CD4-positive, alpha-beta T cell (primary cell): ENCODE measurements around the gene SDK1. TPM values are rescaled to one million over a fixed set of nuclear protein-coding genes. Genes with fewer than 3 reads are reported as not detected.

Experiments
- ATAC-seq: fragments of 200-7000 bp; cut with Tn5 transposase; one replicate; pipeline ENCODE4 v1.10.0; 2022; ENCODE audit warnings: mild to moderate bottlenecking; ENCODE audit not compliant: poor library complexity
- CTCF ChIA-PET: fragments of 350-600 bp; sonication (Branson Sonifier 250); formaldehyde crosslinking; loops from one replicate; lab custom pipeline; 2021; ENCODE audit warnings: antibody characterized with exemption, inconsistent platforms; lab: Charles Lee
- POLR2A ChIA-PET: fragments of 350-600 bp; sonication (Branson Sonifier 250); formaldehyde crosslinking; loops from one replicate; lab custom pipeline; 2021; ENCODE audit warnings: antibody characterized with exemption, inconsistent platforms; lab: Charles Lee
- DNase-seq, 14 experiments: peaks; one replicate each; pipeline ENCODE4 v3.0.0-alpha.2; 2013 to 2020; ENCODE audit warnings: mixed read lengths in 2 of 14
- H3K27ac ChIP-seq, 2 donors: one replicate each; pipeline versions ENCODE4 v1.5.1 to v1.7.0; 2013; ENCODE audit warnings: low read length in 2 of 2, low read depth in 1 of 2, mild to moderate bottlenecking in 1 of 2
- H3K27me3 ChIP-seq, 2 experiments: 1 replicate in 1 of 2; 2 replicates in 1 of 2; pipeline versions ENCODE4 v1.6.1 to v1.7.0; 2013; ENCODE audit warnings: low read length in 2 of 2, control low read depth in 1 of 2, mild to moderate bottlenecking in 1 of 2, moderate library complexity in 1 of 2; ENCODE audit not compliant: insufficient read depth in 2 of 2, control insufficient read depth in 1 of 2
- H3K36me3 ChIP-seq: one replicate; pipeline ENCODE4 v1.6.1; 2013; ENCODE audit warnings: low read length, control low read depth; ENCODE audit not compliant: insufficient read depth
- H3K4me1 ChIP-seq: one replicate; pipeline ENCODE4 v1.6.1; 2013; ENCODE audit warnings: low read length, control low read depth; ENCODE audit not compliant: insufficient read depth
- H3K4me3 ChIP-seq: one replicate; pipeline ENCODE4 v1.5.1; 2013; ENCODE audit warnings: mild to moderate bottlenecking, low read length, moderate library complexity
- H3K9me3 ChIP-seq, 2 experiments: 1 replicate in 1 of 2; 2 replicates in 1 of 2; pipeline versions ENCODE4 v1.6.1 to v1.7.0; 2013; ENCODE audit warnings: low read length in 2 of 2, mild to moderate bottlenecking in 2 of 2, control low read depth in 1 of 2, moderate library complexity in 1 of 2; ENCODE audit not compliant: control insufficient read depth in 1 of 2, insufficient read depth in 1 of 2
- H3K27ac Mint-ChIP-seq: one replicate; pipeline ENCODE4 v1.8.0; 2020; ENCODE audit warnings: mixed read lengths
- H3K27me3 Mint-ChIP-seq: one replicate; pipeline ENCODE4 v1.8.0; 2021; ENCODE audit warnings: mixed read lengths
- H3K36me3 Mint-ChIP-seq: one replicate; pipeline ENCODE4 v1.8.0; 2021; ENCODE audit warnings: low read depth, mixed read lengths
- H3K4me1 Mint-ChIP-seq: one replicate; pipeline ENCODE4 v1.8.0; 2021; ENCODE audit warnings: low read depth, mixed read lengths
- H3K4me3 Mint-ChIP-seq: one replicate; pipeline ENCODE4 v1.8.0; 2020; ENCODE audit warnings: mild to moderate bottlenecking, mixed read lengths
- H3K9me3 Mint-ChIP-seq: one replicate; pipeline ENCODE4 v1.8.0; 2020; ENCODE audit warnings: mixed read lengths
- intact Hi-C, 2 experiments: fragments of 100-400 bp; cut with DNase I in 1 of 2; cut with micrococcal nuclease in 1 of 2; formaldehyde crosslinking; loops; one replicate each; pipeline versions ENCODE4 v1.15.1 to v1.9.0; 2023 to 2025; cut with DNase I, micrococcal nuclease
- total RNA-seq, 174 experiments: library from RNA in 2 of 174; stranded (reverse) in 2 of 174; gene quantifications; one replicate each; pipeline ENCODE4 v1.2.3 and lab custom pipeline; 2021 to 2026
- TF ChIP-seq, protein P1 (sequence below): fragments of 200-600 bp; IDR thresholded peaks from one replicate; pipeline ENCODE4 v1.8.0; 2022; ENCODE audit warnings: antibody characterized with exemption, mild to moderate bottlenecking

Gene SDK1
- total RNA-seq, 2 experiments from 2014 or later, result 1.1 to 1.3 TPM

DNA sequence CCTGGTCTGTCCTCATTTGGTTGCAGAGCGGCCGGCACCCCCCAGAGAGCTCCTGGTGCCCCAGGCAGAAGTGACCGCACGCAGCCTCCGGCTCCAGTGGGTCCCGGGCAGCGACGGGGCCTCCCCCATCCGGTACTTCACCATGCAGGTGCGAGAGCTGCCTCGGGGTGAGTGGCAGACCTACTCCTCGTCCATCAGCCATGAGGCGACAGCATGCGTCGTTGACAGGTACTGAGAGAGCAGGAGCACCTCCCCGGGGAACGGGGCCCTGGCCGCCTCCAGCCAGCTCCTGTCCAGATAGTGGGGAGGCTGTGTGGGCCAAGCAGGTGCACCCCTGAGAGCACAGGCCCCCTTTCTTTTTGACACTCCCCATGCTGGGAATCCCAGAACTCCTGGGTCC is 848.2 kb downstream of the SDK1 start:
- Histone ChIP-seq H3K4me1 (no peaks in the 10 kb centered on the region), H3K4me3 (no peak overlapping the region), H3K27me3 (no peaks in the 10 kb centered on the region), H3K9me3 (peaks cover 0 to 6% of the 10 kb centered on the region in 2 experiments), H3K36me3 (no peaks in the 10 kb centered on the region), H3K27ac (no peak overlapping the region)
- POLR2A ChIA-PET, result no interaction called here
- H3K4me1 Mint-ChIP-seq, result peaks cover 10% of the 10 kb centered on the region
- TF ChIP-seq, protein P1, sequence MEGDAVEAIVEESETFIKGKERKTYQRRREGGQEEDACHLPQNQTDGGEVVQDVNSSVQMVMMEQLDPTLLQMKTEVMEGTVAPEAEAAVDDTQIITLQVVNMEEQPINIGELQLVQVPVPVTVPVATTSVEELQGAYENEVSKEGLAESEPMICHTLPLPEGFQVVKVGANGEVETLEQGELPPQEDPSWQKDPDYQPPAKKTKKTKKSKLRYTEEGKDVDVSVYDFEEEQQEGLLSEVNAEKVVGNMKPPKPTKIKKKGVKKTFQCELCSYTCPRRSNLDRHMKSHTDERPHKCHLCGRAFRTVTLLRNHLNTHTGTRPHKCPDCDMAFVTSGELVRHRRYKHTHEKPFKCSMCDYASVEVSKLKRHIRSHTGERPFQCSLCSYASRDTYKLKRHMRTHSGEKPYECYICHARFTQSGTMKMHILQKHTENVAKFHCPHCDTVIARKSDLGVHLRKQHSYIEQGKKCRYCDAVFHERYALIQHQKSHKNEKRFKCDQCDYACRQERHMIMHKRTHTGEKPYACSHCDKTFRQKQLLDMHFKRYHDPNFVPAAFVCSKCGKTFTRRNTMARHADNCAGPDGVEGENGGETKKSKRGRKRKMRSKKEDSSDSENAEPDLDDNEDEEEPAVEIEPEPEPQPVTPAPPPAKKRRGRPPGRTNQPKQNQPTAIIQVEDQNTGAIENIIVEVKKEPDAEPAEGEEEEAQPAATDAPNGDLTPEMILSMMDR, result no peak
- H3K4me3 Mint-ChIP-seq, result no peak overlapping the region
- H3K27me3 Mint-ChIP-seq, result peaks cover 3% of the 10 kb centered on the region
- no peaks in the 10 kb centered on the region for H3K36me3 Mint-ChIP-seq
- CTCF ChIA-PET, result no interaction called here
- no peaks in the 10 kb centered on the region for H3K9me3 Mint-ChIP-seq
- DNase-seq (no peak), ATAC-seq (no peak)
- intact Hi-C loops, result no loop called here
- H3K27ac Mint-ChIP-seq, result no peak overlapping the region

GRCh38 chr7:4149645-4150044 is 848.6 kb downstream of the SDK1 start:
- no peaks in the 10 kb centered on the region for H3K9me3 Mint-ChIP-seq
- H3K4me1 Mint-ChIP-seq, result peaks cover 6% of the 10 kb centered on the region
- no peak overlapping the region for H3K27ac Mint-ChIP-seq
- Histone ChIP-seq H3K9me3 (peaks cover 0 to 6% of the 10 kb centered on the region in 2 experiments), H3K4me3 (no peak overlapping the region), H3K27ac (no peak overlapping the region), H3K27me3 (no peaks in the 10 kb centered on the region), H3K4me1 (no peaks in the 10 kb centered on the region), H3K36me3 (no peaks in the 10 kb centered on the region)
- TF ChIP-seq, protein P1, result no peak
- no peak overlapping the region for H3K4me3 Mint-ChIP-seq
- no peaks in the 10 kb centered on the region for H3K36me3 Mint-ChIP-seq
- CTCF ChIA-PET, result no interaction called here
- ATAC-seq, result no peak
- no peak for DNase-seq
- POLR2A ChIA-PET, result no interaction called here
- intact Hi-C loops, result no loop called here
- H3K27me3 Mint-ChIP-seq, result no peaks in the 10 kb centered on the region

GRCh38 chr7:4150731-4151130 is 849.7 kb downstream of the SDK1 start:
- H3K4me1 Mint-ChIP-seq, result no peaks in the 10 kb centered on the region
- ATAC-seq, result no peak
- TF ChIP-seq, protein P1, result no peak

More at GRCh38 chr7:4150731-4151130, 849.7 kb downstream of the SDK1 start:
- H3K4me1 ChIP-seq, result no peaks in the 10 kb centered on the region
- Mint-ChIP-seq H3K9me3 (no peaks in the 10 kb centered on the region), H3K27ac (no peak overlapping the region), H3K27me3 (no peaks in the 10 kb centered on the region), H3K36me3 (no peaks in the 10 kb centered on the region), H3K4me3 (no peak overlapping the region)
- no peak overlapping the region for H3K4me3 ChIP-seq
- POLR2A ChIA-PET, result no interaction called here
- no peaks in the 10 kb centered on the region for H3K27me3 ChIP-seq
- H3K36me3 ChIP-seq, result no peaks in the 10 kb centered on the region
- CTCF ChIA-PET, result no interaction called here
- intact Hi-C loops, result no loop called here
- H3K9me3 ChIP-seq, result peaks cover 0 to 6% of the 10 kb centered on the region in 2 experiments
- no peak overlapping the region for H3K27ac ChIP-seq
- DNase-seq, result no peak
